NCI-H1417 (cell line): ENCODE measurements around the gene ARHGAP24.
"Not testable (repeated sequence)": the region's sequence is repeated elsewhere in the genome, so short reads cannot be mapped to it uniquely, and the experiment has no call there.

Experiments used
- DNase-seq, 3 experiments: peaks; one replicate each; lab custom pipeline; 2025; lab: John Stamatoyannopoulos, UW

The ARHGAP24 gene

GRCh38 chr4:85861064-85861765 is 386.3 kb downstream of the ARHGAP24 start:
- DNase-seq, result peak; percentile 41 to 84 (median 46)

DNA sequence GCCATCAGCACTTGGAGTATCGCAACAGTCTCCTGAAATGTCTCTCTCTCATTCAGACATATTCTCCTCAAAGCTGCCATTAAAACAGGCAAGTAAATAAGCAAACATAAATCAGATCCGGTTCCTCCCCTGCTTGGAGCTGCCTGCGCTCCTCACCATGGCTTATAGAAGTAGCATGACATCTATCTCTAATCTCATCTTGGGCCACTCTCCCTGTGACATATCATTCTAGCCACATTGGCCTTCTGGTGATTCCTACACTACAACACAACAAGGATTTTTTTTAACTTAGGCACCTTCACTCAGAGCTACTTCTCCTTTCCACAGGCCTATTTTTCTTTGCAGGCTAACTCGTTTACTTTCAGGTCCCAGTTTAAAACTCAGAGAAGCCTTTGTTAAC is 387.9 kb downstream of the ARHGAP24 start:
- peak in 2 of 3 experiments; percentile 29 to 54 for DNase-seq

DNA sequence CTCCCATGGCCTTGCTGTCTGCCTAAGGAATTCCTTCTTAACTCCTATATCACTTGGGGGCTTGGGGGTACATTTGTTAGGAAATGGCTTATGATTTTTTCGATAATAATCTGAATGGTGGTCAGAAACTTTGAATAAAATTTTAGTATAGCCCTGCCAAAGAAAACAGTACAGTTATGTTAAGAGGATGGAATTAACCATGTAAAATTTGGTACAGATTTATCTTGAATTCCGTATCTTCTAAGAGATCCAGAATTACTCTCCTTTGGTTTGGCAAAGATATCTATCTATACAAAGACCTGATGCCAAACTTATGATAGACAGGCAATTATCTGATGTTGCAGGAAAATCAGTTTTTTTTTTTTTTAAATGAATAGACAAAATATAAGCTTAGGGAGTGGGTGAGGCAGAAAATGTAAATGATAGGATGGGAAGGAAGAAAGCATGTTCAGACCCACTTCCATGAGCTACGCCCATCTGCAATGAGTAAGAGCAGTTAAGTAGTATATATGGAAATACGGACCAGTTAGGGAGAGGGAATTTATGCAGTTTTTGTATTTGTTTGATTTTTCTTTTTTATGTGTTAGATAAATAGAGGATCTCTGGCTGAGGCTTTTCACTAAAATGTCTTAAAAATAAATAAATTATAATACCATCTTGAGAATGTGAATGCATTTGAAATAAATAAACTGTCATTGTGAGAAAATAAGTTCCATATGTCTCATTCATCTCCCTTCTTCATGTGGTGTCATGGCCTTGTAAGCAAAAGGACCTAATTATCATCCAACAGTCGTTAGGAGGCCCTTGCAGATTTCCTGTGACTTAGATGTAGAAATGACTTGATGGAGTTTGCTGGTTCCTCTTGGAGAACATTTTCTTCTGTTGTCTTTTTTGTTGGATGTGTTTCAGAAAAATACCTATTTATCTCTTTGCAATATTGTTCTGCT is 389.6 kb downstream of the ARHGAP24 start:
- DNase-seq, result no peak

DNA sequence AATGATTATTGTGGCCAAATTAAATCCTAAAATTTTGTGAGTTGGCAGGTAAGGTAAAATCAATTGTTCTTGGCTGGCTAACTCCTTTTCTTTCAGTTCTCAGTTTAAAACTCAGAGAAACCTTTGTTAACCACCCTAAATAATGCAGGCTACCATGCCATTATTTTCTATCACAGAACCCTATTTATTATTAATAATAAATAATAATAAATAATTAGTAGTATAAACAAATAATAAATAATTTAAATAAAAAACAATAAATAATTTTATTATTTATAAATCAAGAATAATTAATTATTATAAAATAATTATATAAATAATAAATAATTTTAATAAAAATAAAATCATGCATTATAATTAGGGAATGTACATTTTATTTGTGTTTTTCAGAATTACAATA is 390.3 kb downstream of the ARHGAP24 start:
- DNase-seq, result no peak

DNA sequence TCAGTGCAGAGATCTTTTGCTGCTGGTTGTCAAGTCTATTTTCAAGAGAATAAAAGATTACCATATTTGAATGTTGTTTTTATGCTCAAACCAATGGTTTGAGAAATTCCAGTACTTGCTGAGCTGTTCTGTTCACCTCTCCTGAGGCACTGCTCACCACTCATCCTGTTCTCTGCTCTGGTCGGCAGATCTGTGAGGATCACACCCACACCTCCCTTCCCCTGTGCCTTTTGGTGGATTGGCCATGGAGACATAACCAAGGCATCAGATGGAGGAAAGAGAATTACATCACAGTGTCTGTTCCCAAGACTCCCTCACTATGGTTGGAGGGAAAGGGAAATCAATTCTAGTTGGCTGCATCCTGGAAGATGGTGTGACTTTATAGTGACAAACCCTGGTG is 391.6 kb downstream of the ARHGAP24 start:
- no peak for DNase-seq

GRCh38 chr4:85867271-85867670 is 392.3 kb downstream of the ARHGAP24 start:
- DNase-seq, result no peak

- no peak for DNase-seq
Observed at GRCh38 chr4:85869181-85869580, 394.2 kb downstream of the ARHGAP24 start.

DNA sequence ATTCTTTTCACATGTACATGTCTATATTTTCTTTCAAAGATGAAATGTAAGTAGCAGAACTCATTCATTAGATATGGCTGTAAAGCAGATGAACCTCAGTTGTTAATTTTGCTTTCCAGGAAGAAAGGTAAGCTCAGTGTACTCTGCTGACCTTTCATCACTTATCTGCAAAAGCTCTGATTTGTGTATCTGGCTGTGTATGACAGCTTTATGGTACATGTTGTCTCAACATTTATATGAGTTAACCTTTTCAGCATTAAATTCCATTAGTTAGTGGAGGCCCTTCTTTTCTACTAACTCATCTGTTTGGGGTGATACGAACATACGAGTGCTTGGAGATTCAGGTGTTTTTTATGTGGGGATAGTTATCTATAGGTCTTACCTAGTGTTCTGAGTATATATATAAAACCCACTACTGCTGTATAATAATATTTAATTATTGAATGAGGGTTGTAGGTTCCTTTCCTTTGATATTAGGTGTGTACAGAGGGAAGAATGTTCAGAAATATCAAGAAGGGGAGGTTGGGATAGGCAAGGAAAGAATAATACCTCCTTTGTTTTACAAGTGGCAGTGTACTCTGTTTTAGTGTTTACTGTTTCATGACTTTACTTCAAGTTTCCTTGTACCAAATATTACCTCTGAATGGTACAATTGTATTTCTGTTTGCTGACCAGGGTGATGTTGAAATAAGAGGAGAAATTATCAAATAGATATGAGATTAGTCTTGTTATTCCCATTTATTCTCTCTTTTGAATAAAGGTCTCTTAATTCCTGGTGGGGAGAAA is 395.5 kb downstream of the ARHGAP24 start:
- DNase-seq, result no peak

GRCh38 chr4:85873566-85873965 is 398.6 kb downstream of the ARHGAP24 start:
- DNase-seq, result no peak

- no peak for DNase-seq
Observed at GRCh38 chr4:85879518-85879917, 404.6 kb downstream of the ARHGAP24 start.

DNA sequence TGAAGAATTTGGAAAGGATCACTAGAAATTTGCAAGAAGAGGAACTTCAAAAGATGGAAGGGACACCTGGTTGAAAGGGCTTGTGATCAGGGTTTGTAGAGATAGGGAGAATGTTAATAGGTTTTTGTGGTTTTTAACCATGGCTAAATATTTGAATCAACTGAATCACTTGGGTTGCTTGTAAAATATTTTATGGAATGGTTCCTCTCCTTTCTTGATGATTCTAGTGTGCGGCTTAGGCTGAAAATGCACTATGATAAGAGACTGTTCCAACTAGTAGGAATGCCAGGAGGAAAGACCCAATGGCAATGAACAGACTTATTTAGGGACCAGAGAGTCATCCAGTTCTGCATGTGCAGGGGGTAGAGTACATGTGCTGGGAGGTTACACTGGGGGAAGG is 408.2 kb downstream of the ARHGAP24 start:
- no peak for DNase-seq

DNA sequence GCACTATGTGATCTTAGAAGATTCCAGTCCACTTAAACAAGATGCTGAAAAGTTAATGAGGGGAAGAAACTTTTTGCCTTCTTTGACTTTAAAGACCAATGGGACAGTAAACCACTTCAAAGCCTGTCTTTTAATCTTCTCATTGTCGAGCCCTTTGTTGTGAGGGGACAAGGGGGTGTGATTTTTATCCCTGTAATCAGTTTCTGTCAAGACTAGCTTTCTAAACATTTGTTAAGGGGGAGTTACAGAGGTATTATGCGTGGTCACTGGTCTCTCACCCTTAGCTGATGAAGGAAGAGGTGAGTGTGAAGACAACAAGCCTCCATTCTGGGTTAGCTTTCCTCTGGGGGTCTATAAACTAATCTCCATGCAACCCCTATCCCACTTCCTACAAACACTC is 409.3 kb downstream of the ARHGAP24 start:
- DNase-seq, result no peak

GRCh38 chr4:85886665-85887064 is 411.7 kb downstream of the ARHGAP24 start:
- DNase-seq, result peak in 1 of 3 experiments; percentile 33

GRCh38 chr4:85889314-85889713 is 414.4 kb downstream of the ARHGAP24 start:
- DNase-seq, result no peak

GRCh38 chr4:85895755-85896154 is 420.8 kb downstream of the ARHGAP24 start:
- DNase-seq, result peak in 2 of 3 experiments; percentile 12 to 68

GRCh38 chr4:85898231-85898630 is 423.3 kb downstream of the ARHGAP24 start:
- DNase-seq, result no peak

DNA sequence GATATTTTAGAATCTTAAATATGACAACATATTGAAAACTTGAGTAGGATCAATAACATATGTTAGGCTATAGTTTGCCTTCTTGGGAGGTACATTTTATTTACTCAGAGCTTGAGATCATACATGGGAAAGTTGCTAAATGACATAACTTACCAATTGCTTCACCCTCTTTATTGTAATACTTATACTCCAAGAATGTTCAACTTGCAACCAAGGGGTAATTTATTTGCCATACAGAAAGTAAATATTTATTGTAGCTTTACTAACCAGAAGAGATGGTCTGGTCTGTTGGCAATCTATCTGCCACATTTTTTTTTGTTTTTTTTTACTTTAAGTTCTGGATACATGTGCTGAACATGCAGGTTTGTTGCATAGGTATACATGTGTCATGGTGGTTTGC is 426.6 kb downstream of the ARHGAP24 start:
- DNase-seq, result no peak

DNA sequence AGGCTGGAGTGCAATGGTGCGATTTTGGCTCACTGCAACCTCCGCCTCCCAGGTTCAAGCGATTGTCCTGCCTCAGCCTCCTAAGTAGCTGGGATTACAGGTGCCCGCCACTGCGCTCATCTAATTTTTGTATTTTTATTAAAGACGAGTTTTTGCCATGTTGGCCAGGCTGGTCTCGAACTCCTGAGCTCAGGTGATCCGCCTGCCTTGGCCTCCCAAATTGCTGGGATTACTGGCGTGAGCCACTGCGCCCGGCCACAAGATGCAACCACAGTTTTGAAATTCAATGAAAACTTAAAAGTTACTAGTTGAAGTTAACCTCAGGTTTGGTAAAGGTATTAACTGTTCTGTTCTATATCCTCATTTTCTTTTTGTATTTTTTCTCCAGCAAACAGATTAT is 427.7 kb downstream of the ARHGAP24 start:
- not testable (repeated sequence) for DNase-seq

- DNase-seq, result peak; percentile 34 to 92 (median 88)
Observed at GRCh38 chr4:85905761-85906160, 430.8 kb downstream of the ARHGAP24 start.

- no peak for DNase-seq
Observed at GRCh38 chr4:85907001-85907400, 432.1 kb downstream of the ARHGAP24 start.

- DNase-seq, result no peak
Observed at GRCh38 chr4:85909851-85910250, 434.9 kb downstream of the ARHGAP24 start.

- DNase-seq, result no peak
Observed at GRCh38 chr4:85910985-85911384, 436.0 kb downstream of the ARHGAP24 start.
